ENCODE data around the gene VKORC1.

- no peak for TF ChIP-seq POLR2A (IDR thresholded peaks at IDR 0.05)
- TF ChIP-seq CTCF (IDR thresholded peaks at IDR 0.05 in 4 of 5, conservative IDR thresholded peaks at IDR 0.05 in 1 of 5): no peak
Observed at GRCh38 chr16:31130899-31131298, 36.3 kb upstream of the VKORC1 start.
